Measurements from ENCODE around the gene MEF2C. TPM values are rescaled to one million over a fixed set of nuclear protein-coding genes. Genes with fewer than 3 reads are reported as not detected.

Gene MEF2C
- total and polyA plus RNA-seq, 2 experiments from 2014 or later = 3.2 to 3.4 TPM

GRCh38 chr5:88780736-88781135 is 102.2 kb downstream of the MEF2C start:
- Histone ChIP-seq H3K36me3 (ENCODE audit: low read depth) (no peaks in the 10 kb centered on the region), H3K4me3 (no peak overlapping the region), H3K9me3 (ENCODE audit: low read depth) (no peaks in the 10 kb centered on the region), H3K27me3 (replicated peaks; ENCODE audit: insufficient read depth) (no peaks in the 10 kb centered on the region), H3F3A (ENCODE audit: insufficient read depth) (peaks cover 18% of the 10 kb centered on the region), H2AFZ (no peak overlapping the region), H3K4me2 (ENCODE audit: unreplicated experiment) (no peak overlapping the region), H3K9ac (no peak overlapping the region), H3K4me1 (ENCODE audit: insufficient read depth) (peaks cover 8% of the 10 kb centered on the region), H3K27ac (no peak overlapping the region), H3K9me2 (ENCODE audit: insufficient read depth) (no peaks in the 10 kb centered on the region), H4K20me1 (ENCODE audit: insufficient read depth) (no peaks in the 10 kb centered on the region), H3K79me2 (ENCODE audit: insufficient read depth) (no peaks in the 10 kb centered on the region)
- DNase-seq = no peak
- TF ChIP-seq EZH2phosphoT487 (IDR thresholded peaks at IDR 0.05; ENCODE audit: insufficient read depth, low read depth) = no peak
- TF ChIP-seq EZH2 (IDR thresholded peaks at IDR 0.05; ENCODE audit: insufficient read depth, poor library complexity, severe bottlenecking) = no peak
- in situ Hi-C loops (cut with MboI) = no loop called here
- 60 to 74% methylated on average over 1 of the region's 1 CpG for WGBS, 2 experiments (ENCODE audit: low coverage in 1 of 2, low lambda C conversion rate in 2 of 2, missing lambda C conversion rate in 2 of 2)

GRCh38 chr5:88778736-88779135 is 104.2 kb downstream of the MEF2C start:
- WGBS, 2 experiments (ENCODE audit: low coverage in 1 of 2, low lambda C conversion rate in 2 of 2, missing lambda C conversion rate in 2 of 2) = 91 to 93% methylated on average over 5 of the region's 5 CpGs

GRCh38 chr5:88776692-88777091 is 106.3 kb downstream of the MEF2C start:
- Histone ChIP-seq H3K27ac (no peak overlapping the region), H3F3A (ENCODE audit: insufficient read depth) (no peaks in the 10 kb centered on the region), H3K4me1 (ENCODE audit: insufficient read depth) (no peaks in the 10 kb centered on the region), H3K4me2 (ENCODE audit: unreplicated experiment) (no peak overlapping the region), H3K9me2 (ENCODE audit: insufficient read depth) (no peaks in the 10 kb centered on the region), H3K27me3 (replicated peaks; ENCODE audit: insufficient read depth) (no peaks in the 10 kb centered on the region), H3K9me3 (ENCODE audit: low read depth) (no peaks in the 10 kb centered on the region), H3K79me2 (ENCODE audit: insufficient read depth) (no peaks in the 10 kb centered on the region), H2AFZ (no peak overlapping the region), H3K9ac (no peak overlapping the region), H4K20me1 (ENCODE audit: insufficient read depth) (no peaks in the 10 kb centered on the region), H3K36me3 (ENCODE audit: low read depth) (no peaks in the 10 kb centered on the region), H3K4me3 (no peak overlapping the region)
- no peak for DNase-seq
- WGBS, 2 experiments (ENCODE audit: low coverage in 1 of 2, low lambda C conversion rate in 2 of 2, missing lambda C conversion rate in 2 of 2) = 95 to 100% methylated on average over 4 of the region's 4 CpGs
- no peak for TF ChIP-seq EZH2phosphoT487 (IDR thresholded peaks at IDR 0.05; ENCODE audit: insufficient read depth, low read depth)
- no peak for TF ChIP-seq EZH2 (IDR thresholded peaks at IDR 0.05; ENCODE audit: insufficient read depth, poor library complexity, severe bottlenecking)
- in situ Hi-C loops (cut with MboI) = no loop called here

More at GRCh38 chr5:88778736-88779135, 104.2 kb downstream of the MEF2C start:
- TF ChIP-seq EZH2phosphoT487 (IDR thresholded peaks at IDR 0.05; ENCODE audit: insufficient read depth, low read depth) (no peak), EZH2 (IDR thresholded peaks at IDR 0.05; ENCODE audit: insufficient read depth, poor library complexity, severe bottlenecking) (no peak)
- Histone ChIP-seq H3K27me3 (replicated peaks; ENCODE audit: insufficient read depth) (no peaks in the 10 kb centered on the region), H3K79me2 (ENCODE audit: insufficient read depth) (no peaks in the 10 kb centered on the region), H3K27ac (no peak overlapping the region), H4K20me1 (ENCODE audit: insufficient read depth) (no peaks in the 10 kb centered on the region), H3K9me3 (ENCODE audit: low read depth) (no peaks in the 10 kb centered on the region), H3K36me3 (ENCODE audit: low read depth) (no peaks in the 10 kb centered on the region), H3K9me2 (ENCODE audit: insufficient read depth) (no peaks in the 10 kb centered on the region), H3K4me1 (ENCODE audit: insufficient read depth) (no peaks in the 10 kb centered on the region), H3K9ac (no peak overlapping the region), H2AFZ (no peak overlapping the region), H3K4me3 (no peak overlapping the region), H3F3A (ENCODE audit: insufficient read depth) (peaks cover under 1% of the 10 kb centered on the region; the same call in 1 of the 2 replicates), H3K4me2 (ENCODE audit: unreplicated experiment) (no peak overlapping the region)
- in situ Hi-C loops (cut with MboI) = no loop called here
- DNase-seq = no peak

- 76 to 78% methylated on average over 5 of the region's 5 CpGs for WGBS, 2 experiments (ENCODE audit: low coverage in 1 of 2, low lambda C conversion rate in 2 of 2, missing lambda C conversion rate in 2 of 2)
- H3K9me3 ChIP-seq (ENCODE audit: low read depth) = no peaks in the 10 kb centered on the region
- H2AFZ ChIP-seq = no peak overlapping the region
- H3K4me3 ChIP-seq = no peak overlapping the region
- no peaks in the 10 kb centered on the region for H3K27me3 ChIP-seq (replicated peaks; ENCODE audit: insufficient read depth)
- no peak overlapping the region for H3K9ac ChIP-seq
- 0 out of 2 replicates have a peak, but pooled peaks cover 5% of the 10 kb centered on the region for H3F3A ChIP-seq (ENCODE audit: insufficient read depth)
- TF ChIP-seq EZH2 (IDR thresholded peaks at IDR 0.05; ENCODE audit: insufficient read depth, poor library complexity, severe bottlenecking) (no peak), EZH2phosphoT487 (IDR thresholded peaks at IDR 0.05; ENCODE audit: insufficient read depth, low read depth) (no peak)
- no peaks in the 10 kb centered on the region for H3K9me2 ChIP-seq (ENCODE audit: insufficient read depth)
- H3K4me1 ChIP-seq (ENCODE audit: insufficient read depth) = peaks cover 12% of the 10 kb centered on the region; the same call in 1 of the 2 replicates
- H3K36me3 ChIP-seq (ENCODE audit: low read depth) = no peaks in the 10 kb centered on the region
- in situ Hi-C loops (cut with MboI) = no loop called here
- no peak overlapping the region for H3K4me2 ChIP-seq (ENCODE audit: unreplicated experiment)
- no peak for DNase-seq
- H4K20me1 ChIP-seq (ENCODE audit: insufficient read depth) = no peaks in the 10 kb centered on the region
- H3K27ac ChIP-seq = no peak overlapping the region
- no peaks in the 10 kb centered on the region for H3K79me2 ChIP-seq (ENCODE audit: insufficient read depth)
Measured at GRCh38 chr5:88772831-88773230, 110.2 kb downstream of the MEF2C start.

- Histone ChIP-seq H3K79me2 (ENCODE audit: insufficient read depth) (no peaks in the 10 kb centered on the region), H3K4me3 (no peak overlapping the region), H2AFZ (no peak overlapping the region), H3K9ac (no peak overlapping the region), H3K9me2 (ENCODE audit: insufficient read depth) (no peaks in the 10 kb centered on the region), H4K20me1 (ENCODE audit: insufficient read depth) (no peaks in the 10 kb centered on the region), H3K27me3 (replicated peaks; ENCODE audit: insufficient read depth) (no peaks in the 10 kb centered on the region), H3K4me1 (ENCODE audit: insufficient read depth) (peaks cover 12% of the 10 kb centered on the region; the same call in 1 of the 2 replicates), H3K4me2 (ENCODE audit: unreplicated experiment) (no peak overlapping the region), H3K36me3 (ENCODE audit: low read depth) (no peaks in the 10 kb centered on the region), H3F3A (ENCODE audit: insufficient read depth) (0 out of 2 replicates have a peak, but pooled peaks cover 5% of the 10 kb centered on the region), H3K9me3 (ENCODE audit: low read depth) (no peaks in the 10 kb centered on the region), H3K27ac (no peak overlapping the region)
- TF ChIP-seq EZH2phosphoT487 (IDR thresholded peaks at IDR 0.05; ENCODE audit: insufficient read depth, low read depth) (no peak), EZH2 (IDR thresholded peaks at IDR 0.05; ENCODE audit: insufficient read depth, poor library complexity, severe bottlenecking) (no peak)
- in situ Hi-C loops (cut with MboI) = no loop called here
- WGBS, 2 experiments (ENCODE audit: low coverage in 1 of 2, low lambda C conversion rate in 2 of 2, missing lambda C conversion rate in 2 of 2) = 98 to 99% methylated on average over 3 of the region's 3 CpGs
- DNase-seq = no peak
Measured at GRCh38 chr5:88772047-88772446, 110.9 kb downstream of the MEF2C start.

Data from GM23248 (cell line).